ENCODE data around the gene SHISA5.

The SHISA5 gene

GRCh38 chr3:48429317-48429959 lies 74.5 kb downstream of the SHISA5 start:
- no peak for DNase-seq

- no peak for DNase-seq
Observed at GRCh38 chr3:48428572-48429316, 75.2 kb downstream of the SHISA5 start.

- no peak for DNase-seq
Observed at GRCh38 chr3:48428088-48428571, 75.8 kb downstream of the SHISA5 start.

DNA sequence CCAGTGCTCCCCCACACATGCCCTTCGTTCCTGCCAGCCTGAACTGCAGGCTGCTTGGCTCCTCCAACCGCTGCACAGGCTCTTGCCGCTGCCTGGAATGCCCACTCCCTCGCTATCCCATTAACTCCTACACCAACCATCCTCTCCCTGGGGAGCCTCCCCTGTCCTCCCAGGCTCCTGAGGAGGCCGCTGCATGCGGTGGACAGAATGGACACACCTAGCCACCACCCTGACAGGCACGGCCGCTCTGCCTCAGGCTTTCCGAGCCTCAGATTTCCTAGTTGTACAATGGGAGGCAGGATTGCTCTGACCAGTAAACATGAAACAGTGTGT lies 76.4 kb downstream of the SHISA5 start:
- no peak for DNase-seq

DNA sequence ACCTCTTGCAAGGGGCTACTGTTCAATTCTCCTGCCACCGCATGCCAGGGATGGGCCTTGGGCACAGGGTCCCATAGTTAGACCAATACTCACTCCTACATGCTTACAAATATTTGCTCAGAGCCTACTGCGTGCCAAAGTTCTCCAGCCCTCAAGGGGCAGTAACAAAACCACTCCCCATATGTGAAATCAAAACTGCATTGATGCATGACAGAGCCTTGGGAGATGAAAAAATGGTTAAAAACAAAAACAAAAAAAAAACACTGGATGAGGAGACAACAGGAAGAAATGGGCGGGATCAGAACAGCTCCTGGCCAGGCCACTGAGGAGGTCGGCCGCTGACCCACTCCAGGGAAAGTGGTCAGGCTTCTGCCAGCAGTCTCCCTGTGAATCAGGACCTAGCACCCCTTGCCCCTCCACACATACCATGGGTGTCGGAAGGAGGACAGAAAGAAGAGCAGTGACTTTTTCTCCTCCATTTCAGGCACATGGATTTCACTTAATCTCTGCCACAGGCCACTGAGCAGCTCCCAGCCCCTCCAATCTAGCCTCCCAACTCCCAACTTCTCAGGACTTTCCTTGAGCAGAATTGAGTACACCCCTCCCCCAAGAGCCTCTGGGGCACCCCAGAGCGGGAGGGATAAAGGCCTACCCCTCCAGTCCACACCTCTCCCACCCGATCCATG lies 76.9 kb downstream of the SHISA5 start:
- DNase-seq = no peak

- no peak for DNase-seq
Observed at GRCh38 chr3:48426401-48426909, 77.5 kb downstream of the SHISA5 start.

- DNase-seq = no peak
Observed at GRCh38 chr3:48425281-48425812, 78.6 kb downstream of the SHISA5 start.

GRCh38 chr3:48423883-48424695 lies 79.9 kb downstream of the SHISA5 start:
- no peak for DNase-seq

- no peak for DNase-seq
Observed at GRCh38 chr3:48423241-48423882, 80.6 kb downstream of the SHISA5 start.

- DNase-seq = no peak
Observed at GRCh38 chr3:48422681-48423080, 81.3 kb downstream of the SHISA5 start.

DNA sequence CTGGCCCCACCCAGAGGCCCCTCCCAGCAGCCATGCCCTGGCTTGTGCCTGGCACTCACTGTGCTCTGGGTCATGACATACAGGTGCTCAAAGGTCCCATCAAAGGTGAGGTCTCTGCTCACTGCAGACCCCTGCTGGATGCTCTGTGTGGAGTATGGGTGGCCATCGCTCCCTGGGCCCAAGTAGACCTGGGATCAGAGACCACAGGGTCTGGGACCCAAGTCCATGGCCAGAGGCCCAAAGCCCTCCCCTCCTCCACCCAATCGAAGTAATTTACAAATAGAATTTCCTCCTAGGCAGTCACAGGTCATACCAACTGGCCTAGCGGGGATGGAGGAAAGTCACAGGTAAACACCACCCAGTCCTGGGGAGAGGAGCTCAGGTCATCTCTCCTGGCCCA lies 81.7 kb downstream of the SHISA5 start:
- DNase-seq = no peak

GRCh38 chr3:48420561-48420960 lies 83.4 kb downstream of the SHISA5 start:
- no peak for DNase-seq

DNA sequence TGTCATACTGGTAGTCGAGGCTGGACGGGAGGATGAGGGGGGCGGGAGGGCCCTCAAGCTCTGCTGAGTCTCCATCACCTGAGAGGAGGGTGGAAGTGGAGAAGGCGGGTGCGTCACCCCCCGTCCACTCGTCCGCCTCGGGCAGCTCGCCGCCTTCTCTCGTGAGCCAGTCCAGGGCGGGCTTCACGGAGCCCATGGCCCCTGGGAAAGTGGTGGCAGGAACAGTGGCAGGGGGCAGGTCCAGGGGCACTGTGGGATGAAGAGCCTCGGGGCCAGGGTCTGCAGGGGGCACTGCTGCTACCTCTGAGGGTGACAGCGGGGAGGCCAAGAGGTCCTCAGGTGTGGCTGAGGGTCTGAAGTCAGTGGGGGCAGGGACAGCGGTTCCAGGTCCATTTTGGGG lies 84.4 kb downstream of the SHISA5 start:
- no peak for DNase-seq

- no peak for DNase-seq
Observed at GRCh38 chr3:48419149-48419548, 84.8 kb downstream of the SHISA5 start.

DNA sequence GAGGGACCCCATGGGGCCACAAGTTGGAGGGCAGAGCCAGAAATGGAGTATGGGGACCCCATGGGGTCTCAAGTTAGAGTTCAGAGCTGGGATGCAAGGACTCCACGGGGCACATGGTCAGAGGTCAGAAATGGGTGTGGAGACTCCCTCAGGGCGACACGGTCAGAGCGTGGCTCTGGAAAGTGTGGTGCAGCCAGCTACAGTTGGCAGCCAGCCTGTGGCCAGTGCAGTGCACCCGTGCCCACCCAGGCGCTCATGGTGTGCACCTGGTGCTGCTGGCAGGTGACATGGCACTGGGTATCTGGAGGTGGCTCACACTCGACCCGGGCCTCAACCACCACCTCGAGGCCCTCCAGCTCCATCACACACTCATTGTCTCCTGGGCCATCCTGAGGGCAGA lies 85.3 kb downstream of the SHISA5 start:
- no peak for DNase-seq

- no peak for DNase-seq
Observed at GRCh38 chr3:48418140-48418539, 85.8 kb downstream of the SHISA5 start.
